NCI-H2029 (cell line): ENCODE measurements around the gene RAI2.
A peak's percentile ranks its signal among the peaks of the same experiment; 100 is the strongest.

ENCODE experiments used
- DNase-seq: peaks from one replicate; lab custom pipeline; 2025; lab: John Stamatoyannopoulos, UW

RAI2 gene

GRCh38 chrX:17860811-17861488, at the start of gene RAI2:
TSS of gene RAI2 (minus strand) at chrX:17861298. CDS start at chrX:17802010, 59,288 bp downstream.
- DNase-seq, result no peak

- DNase-seq, result no peak
Observed at GRCh38 chrX:17888421-17888820, 27.3 kb upstream of the RAI2 start.

- no peak for DNase-seq
Observed at GRCh38 chrX:17882680-17883079, 21.6 kb upstream of the RAI2 start.

GRCh38 chrX:17878028-17878670, 17.1 kb upstream of the RAI2 start:
- no peak for DNase-seq

- no peak for DNase-seq
Observed at GRCh38 chrX:17876135-17876534, 15.0 kb upstream of the RAI2 start.

- no peak for DNase-seq
Observed at GRCh38 chrX:17869580-17869979, 8.5 kb upstream of the RAI2 start.

- no peak for DNase-seq
Observed at GRCh38 chrX:17861489-17862011, 452 bp upstream of the RAI2 start.

GRCh38 chrX:17860179-17860780, 818 bp downstream of the RAI2 start:
- no peak for DNase-seq

- peak; percentile 22 for DNase-seq
Observed at GRCh38 chrX:17859609-17860178, 1.4 kb downstream of the RAI2 start.

- no peak for DNase-seq
Observed at GRCh38 chrX:17854531-17854930, 6.6 kb downstream of the RAI2 start.

- no peak for DNase-seq
Observed at GRCh38 chrX:17854069-17854468, 7.0 kb downstream of the RAI2 start.

GRCh38 chrX:17851874-17852273, 9.2 kb downstream of the RAI2 start:
- no peak for DNase-seq

GRCh38 chrX:17848545-17849265, 12.4 kb downstream of the RAI2 start:
- no peak for DNase-seq

- DNase-seq, result no peak
Observed at GRCh38 chrX:17846045-17846444, 15.1 kb downstream of the RAI2 start.

- no peak for DNase-seq
Observed at GRCh38 chrX:17844236-17844635, 16.9 kb downstream of the RAI2 start.

- DNase-seq, result no peak
Observed at GRCh38 chrX:17842769-17843525, 18.2 kb downstream of the RAI2 start.

GRCh38 chrX:17839269-17839668, 21.8 kb downstream of the RAI2 start:
- no peak for DNase-seq

GRCh38 chrX:17836830-17837229, 24.3 kb downstream of the RAI2 start:
- DNase-seq, result no peak

GRCh38 chrX:17833954-17834353, 27.1 kb downstream of the RAI2 start:
- DNase-seq, result no peak

- no peak for DNase-seq
Observed at GRCh38 chrX:17831255-17831654, 29.8 kb downstream of the RAI2 start.

GRCh38 chrX:17830211-17830610, 30.9 kb downstream of the RAI2 start:
- DNase-seq, result no peak
